ENCODE measurements around the gene HPS3. TPM values are rescaled to one million over a fixed set of nuclear protein-coding genes. Genes with fewer than 3 reads are reported as not detected.
A peak's percentile ranks its signal among the peaks of the same experiment; 100 is the strongest.
"Not testable (repeated sequence)": the region's sequence is repeated elsewhere in the genome, so short reads cannot be mapped to it uniquely, and the experiment has no call there.

Gene HPS3, protein sequence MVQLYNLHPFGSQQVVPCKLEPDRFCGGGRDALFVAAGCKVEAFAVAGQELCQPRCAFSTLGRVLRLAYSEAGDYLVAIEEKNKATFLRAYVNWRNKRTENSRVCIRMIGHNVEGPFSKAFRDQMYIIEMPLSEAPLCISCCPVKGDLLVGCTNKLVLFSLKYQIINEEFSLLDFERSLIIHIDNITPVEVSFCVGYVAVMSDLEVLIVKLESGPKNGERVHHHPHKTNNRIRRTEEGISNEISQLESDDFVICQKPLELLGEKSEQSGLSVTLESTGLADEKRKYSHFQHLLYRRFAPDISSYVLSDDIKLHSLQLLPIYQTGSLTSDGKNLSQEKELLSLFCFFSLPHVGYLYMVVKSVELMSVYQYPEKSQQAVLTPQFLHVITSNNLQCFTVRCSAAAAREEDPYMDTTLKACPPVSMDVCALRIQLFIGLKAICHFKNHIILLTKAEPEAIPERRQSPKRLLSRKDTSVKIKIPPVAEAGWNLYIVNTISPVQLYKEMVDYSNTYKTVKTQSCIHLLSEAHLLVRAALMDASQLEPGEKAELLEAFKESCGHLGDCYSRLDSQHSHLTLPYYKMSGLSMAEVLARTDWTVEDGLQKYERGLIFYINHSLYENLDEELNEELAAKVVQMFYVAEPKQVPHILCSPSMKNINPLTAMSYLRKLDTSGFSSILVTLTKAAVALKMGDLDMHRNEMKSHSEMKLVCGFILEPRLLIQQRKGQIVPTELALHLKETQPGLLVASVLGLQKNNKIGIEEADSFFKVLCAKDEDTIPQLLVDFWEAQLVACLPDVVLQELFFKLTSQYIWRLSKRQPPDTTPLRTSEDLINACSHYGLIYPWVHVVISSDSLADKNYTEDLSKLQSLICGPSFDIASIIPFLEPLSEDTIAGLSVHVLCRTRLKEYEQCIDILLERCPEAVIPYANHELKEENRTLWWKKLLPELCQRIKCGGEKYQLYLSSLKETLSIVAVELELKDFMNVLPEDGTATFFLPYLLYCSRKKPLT
- total RNA-seq, result 15.8 TPM

DNA sequence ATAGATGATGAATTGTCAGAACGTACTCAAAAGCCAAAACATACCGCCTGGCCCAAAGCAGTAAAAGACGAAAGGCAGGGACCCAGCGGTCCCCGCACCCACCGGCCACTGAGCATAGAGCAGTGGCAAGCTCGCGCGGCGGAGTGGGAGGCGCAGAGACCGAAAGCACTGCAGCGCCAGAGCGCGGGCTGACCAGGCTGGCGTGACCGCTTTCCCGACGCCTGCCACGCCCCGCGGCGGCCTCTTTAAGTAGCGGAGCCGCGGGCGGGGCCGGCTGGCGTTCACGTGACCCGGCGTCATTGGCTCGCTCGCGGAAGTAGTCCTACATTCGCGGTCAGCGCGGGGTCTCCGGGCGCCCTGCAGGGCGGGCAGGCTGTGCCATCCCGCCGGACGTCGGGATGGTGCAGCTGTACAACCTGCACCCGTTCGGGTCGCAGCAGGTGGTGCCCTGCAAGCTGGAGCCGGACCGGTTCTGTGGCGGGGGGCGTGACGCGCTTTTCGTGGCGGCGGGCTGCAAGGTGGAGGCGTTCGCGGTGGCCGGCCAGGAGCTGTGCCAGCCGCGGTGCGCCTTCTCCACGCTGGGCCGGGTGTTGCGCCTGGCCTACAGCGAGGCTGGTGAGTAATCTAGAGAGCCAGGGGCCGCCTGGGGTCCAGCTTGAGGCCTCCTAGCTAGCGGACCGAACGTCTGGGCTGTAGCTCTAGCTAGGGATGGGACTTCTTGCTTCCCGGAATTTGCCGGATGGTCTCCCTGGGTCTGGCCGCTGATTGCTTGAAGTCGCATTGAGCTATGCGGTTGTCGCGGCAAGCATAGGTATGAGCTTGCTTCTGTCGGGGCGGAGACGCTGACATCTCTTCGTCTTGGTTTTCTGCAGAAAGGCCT, at the start of gene HPS3:
Gene HPS3 (plus strand): TSS at position 313 of the 880 bp plus-strand sequence. CDS start 86 bp downstream, at position 399.
- H3K27me3 ChIP-seq (ENCODE audit: insufficient read depth, low read length), result no peaks in the 10 kb centered on the region
- H3K4me3 ChIP-seq (ENCODE audit: low read length), result peak within 1 kb of the TSS; percentile 93

DNA sequence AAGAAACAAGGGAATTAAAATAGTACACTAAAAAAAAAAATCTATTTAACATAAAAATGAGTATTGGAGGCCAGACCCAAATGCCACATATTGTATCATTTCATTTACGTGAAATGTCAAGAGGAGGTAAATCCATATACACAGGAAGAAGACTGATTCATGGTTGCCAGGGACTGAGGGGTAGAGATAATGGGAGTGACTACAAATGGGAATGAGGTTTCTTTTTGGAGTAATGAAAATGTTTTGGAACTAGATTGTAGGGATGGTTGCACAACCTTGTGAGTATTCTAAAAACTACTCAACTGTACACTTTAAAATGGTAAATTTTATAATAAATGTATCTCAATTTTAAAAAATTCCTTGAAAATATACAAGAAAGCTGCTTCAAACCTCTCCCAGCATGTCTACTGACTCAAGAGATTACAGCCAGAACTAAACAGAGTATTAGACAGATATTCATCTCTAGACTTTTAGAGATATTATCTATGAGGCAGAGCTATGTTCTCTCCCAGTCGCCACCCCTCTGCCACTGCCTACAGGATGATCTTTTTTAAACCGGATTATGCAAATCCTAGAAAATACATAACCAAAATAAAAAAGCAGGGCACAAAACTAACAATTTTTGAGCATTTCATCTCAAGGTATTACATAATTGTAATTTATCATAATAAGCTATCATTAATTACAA, 49.3 kb upstream of the HPS3 start:
- Histone ChIP-seq H3K27me3 (ENCODE audit: insufficient read depth, low read length) (no peaks in the 10 kb centered on the region), H3K4me3 (ENCODE audit: low read length) (no peak overlapping the region), H3K9me3 (ENCODE audit: low read depth, low read length) (no peaks in the 10 kb centered on the region), H3K4me1 (ENCODE audit: insufficient read depth, low read length) (peaks cover 3% of the 10 kb centered on the region)

More for the DNA sequence above, at the start of gene HPS3:
- H3K9me3 ChIP-seq (ENCODE audit: low read depth, low read length), result no peaks in the 10 kb centered on the region
- H3K4me1 ChIP-seq (ENCODE audit: insufficient read depth, low read length), result peaks cover 32% of the 10 kb centered on the region

DNA sequence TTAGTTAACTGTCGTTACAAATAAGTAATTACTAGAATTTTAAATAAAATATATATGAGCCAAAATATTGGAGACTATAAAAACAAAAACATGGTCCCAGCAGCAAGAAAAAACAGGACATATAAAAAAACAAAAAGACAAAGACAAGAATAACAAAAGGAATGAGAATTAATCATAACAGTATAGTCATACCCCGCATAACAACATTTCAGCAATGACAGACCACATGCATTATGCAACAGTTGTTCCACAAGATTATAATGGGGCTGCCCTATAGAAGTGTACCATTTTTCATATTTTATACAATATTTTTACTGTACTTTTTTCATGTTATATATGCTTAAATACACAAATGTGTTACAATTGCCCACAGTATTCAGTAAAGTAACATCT, 48.7 kb upstream of the HPS3 start:
- no peaks in the 10 kb centered on the region for H3K9me3 ChIP-seq (ENCODE audit: low read depth, low read length)
- no peak overlapping the region for H3K4me3 ChIP-seq (ENCODE audit: low read length)
- H3K4me1 ChIP-seq (ENCODE audit: insufficient read depth, low read length), result peaks cover 9% of the 10 kb centered on the region
- no peaks in the 10 kb centered on the region for H3K27me3 ChIP-seq (ENCODE audit: insufficient read depth, low read length)

DNA sequence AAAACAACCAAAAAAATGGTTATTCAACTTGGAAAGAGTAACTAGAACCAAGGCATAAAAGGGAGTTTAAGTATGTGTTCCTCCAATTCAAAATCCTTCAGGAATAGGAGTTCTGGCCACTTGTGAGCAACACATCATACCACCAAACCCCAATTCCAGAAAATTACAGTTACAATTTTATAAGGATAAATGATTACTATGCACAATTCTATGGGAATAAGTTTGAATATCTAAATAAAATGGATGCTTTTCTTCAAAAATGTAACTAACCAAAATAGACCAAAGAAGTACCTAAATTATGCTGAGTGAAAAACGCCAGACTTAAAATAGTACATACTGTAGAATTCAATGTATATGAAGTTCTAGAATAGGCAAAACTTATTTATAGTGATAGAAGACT, 47.7 kb upstream of the HPS3 start:
- Histone ChIP-seq H3K4me3 (ENCODE audit: low read length) (no peak overlapping the region), H3K9me3 (ENCODE audit: low read depth, low read length) (no peaks in the 10 kb centered on the region), H3K4me1 (ENCODE audit: insufficient read depth, low read length) (peaks cover 14% of the 10 kb centered on the region), H3K27me3 (ENCODE audit: insufficient read depth, low read length) (no peaks in the 10 kb centered on the region)

DNA sequence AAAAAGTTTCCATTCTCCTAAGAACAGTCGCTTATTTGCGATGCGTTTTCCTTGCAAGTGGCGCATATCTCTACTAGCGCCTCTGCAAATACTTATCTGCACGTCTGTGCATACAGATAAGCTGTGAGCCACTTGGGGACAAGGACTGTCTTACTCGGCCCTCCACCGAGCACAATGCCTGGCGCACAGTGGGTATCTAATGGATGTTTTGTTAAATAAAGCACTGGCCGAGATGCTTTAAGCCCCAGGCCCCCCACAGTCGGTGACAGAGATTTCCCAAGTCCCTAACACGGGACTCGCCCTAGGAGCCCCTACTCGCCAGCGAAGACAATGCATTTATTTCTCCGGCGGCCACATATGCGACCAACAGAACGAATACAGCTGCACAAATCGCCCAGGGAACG, 43.6 kb upstream of the HPS3 start:
- Histone ChIP-seq H3K4me3 (ENCODE audit: low read length) (peak overlapping the region; percentile 89), H3K9me3 (ENCODE audit: low read depth, low read length) (no peaks in the 10 kb centered on the region), H3K27me3 (ENCODE audit: insufficient read depth, low read length) (no peaks in the 10 kb centered on the region), H3K4me1 (ENCODE audit: insufficient read depth, low read length) (peaks cover 18% of the 10 kb centered on the region)

DNA sequence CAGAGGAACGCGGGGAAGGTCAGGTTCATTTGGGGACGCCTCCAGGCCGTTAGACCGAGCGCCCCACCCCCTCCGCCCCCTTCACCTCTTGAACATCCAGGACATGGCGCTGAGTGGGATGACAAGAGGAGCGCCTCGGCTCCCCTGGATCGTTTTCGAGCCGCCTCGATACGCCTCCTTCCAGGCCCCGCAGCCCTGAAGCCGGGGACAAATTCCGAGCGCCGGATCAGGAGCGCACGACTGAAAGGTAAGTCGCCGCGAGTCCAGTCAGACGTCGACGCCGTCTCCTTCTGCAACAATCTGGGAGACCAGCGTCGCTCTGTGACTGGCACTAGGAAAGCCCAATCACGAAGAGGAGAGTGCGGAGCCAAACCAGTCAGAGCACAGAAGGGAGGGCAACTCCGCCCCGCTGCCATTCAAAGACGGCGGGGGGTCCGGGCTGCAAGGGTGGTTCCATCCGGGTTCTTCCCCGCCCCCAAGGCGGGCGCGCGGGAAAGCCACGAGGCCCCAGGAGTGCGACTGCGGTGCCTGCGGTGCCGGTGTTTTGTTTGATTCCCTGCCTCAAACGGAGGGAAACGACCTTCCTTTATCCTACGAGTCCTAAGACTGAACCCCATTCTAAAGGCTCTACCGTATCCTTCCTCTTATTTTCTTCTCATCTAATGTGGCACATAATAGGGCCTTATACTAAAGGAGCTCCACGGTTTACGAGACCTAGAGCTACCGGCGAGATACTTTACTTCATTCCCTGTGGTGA, 43.0 kb upstream of the HPS3 start, which contains the start of gene HLTF:
Gene HLTF (minus strand): TSS at position 302 of the 757 bp plus-strand sequence. CDS start 197 bp downstream, at position 105.
- Histone ChIP-seq H3K4me3 (ENCODE audit: low read length) (peak within 1 kb of the TSS; percentile 89), H3K9me3 (ENCODE audit: low read depth, low read length) (no peaks in the 10 kb centered on the region), H3K27me3 (ENCODE audit: insufficient read depth, low read length) (no peaks in the 10 kb centered on the region), H3K4me1 (ENCODE audit: insufficient read depth, low read length) (peaks cover 18% of the 10 kb centered on the region)

DNA sequence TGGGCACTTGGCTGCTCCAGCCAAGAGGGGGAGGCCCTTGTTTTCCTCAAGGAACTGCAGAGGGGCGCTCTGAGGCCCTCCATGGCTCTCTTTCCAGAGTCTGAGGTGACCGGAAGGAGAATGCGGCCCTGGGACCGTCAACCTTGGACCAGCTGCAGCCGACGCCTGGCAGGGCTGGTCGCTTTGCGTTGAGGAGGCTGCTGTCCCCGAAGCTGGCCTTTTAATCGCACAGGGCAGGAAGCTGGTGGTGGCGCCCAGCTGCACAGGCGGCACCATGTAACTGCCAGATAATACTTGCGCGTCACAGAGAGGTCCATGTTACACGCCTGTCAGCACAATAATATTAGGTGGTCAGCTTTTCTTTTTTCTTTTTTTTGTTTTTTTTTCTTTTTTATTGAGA, 42.2 kb upstream of the HPS3 start:
- Histone ChIP-seq H3K27me3 (ENCODE audit: insufficient read depth, low read length) (no peaks in the 10 kb centered on the region), H3K4me1 (ENCODE audit: insufficient read depth, low read length) (peaks cover 18% of the 10 kb centered on the region), H3K9me3 (ENCODE audit: low read depth, low read length) (no peaks in the 10 kb centered on the region), H3K4me3 (ENCODE audit: low read length) (no peak overlapping the region)

DNA sequence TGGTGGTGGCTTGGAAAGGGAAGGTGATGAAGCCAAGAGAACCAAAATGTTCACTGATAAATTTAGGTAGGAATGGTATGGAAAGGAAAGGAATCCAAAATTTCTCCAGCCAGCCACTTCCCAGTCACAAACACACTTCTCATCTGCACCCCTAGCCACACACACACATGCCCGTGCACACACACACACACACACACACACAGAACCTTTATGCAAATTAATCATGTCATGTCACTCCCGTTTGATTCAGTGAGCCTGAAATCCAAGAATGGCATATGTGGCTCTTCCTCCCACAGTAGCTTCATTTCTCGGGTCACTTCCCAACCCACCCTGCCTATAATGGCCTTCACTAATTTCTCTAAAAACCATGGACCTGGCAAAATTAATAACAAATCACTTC, 40.0 kb upstream of the HPS3 start:
- no peaks in the 10 kb centered on the region for H3K9me3 ChIP-seq (ENCODE audit: low read depth, low read length)
- H3K27me3 ChIP-seq (ENCODE audit: insufficient read depth, low read length), result no peaks in the 10 kb centered on the region
- peaks cover 18% of the 10 kb centered on the region for H3K4me1 ChIP-seq (ENCODE audit: insufficient read depth, low read length)
- H3K4me3 ChIP-seq (ENCODE audit: low read length), result no peak overlapping the region

DNA sequence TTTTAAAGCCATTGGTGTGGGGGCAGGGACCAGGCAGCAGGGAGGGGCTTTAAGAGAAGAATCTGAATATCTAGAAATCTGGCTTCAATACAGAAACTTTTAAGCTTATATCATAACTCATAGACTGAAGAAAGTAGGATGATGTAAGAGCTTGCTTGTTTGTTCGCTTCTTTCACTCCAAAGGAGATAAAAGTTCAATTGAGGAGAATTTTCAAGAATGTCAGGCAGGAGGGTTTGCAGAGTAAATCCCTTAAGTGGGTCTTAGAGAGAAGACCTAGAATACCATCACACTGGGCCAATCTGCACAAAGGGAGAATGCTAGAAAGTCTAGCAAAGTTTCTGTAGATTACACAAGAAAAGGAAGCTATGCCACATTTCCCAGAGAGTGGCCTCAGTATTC, 39.0 kb upstream of the HPS3 start:
- H3K4me1 ChIP-seq (ENCODE audit: insufficient read depth, low read length), result peaks cover 17% of the 10 kb centered on the region
- no peaks in the 10 kb centered on the region for H3K9me3 ChIP-seq (ENCODE audit: low read depth, low read length)
- no peak overlapping the region for H3K4me3 ChIP-seq (ENCODE audit: low read length)
- H3K27me3 ChIP-seq (ENCODE audit: insufficient read depth, low read length), result no peaks in the 10 kb centered on the region

DNA sequence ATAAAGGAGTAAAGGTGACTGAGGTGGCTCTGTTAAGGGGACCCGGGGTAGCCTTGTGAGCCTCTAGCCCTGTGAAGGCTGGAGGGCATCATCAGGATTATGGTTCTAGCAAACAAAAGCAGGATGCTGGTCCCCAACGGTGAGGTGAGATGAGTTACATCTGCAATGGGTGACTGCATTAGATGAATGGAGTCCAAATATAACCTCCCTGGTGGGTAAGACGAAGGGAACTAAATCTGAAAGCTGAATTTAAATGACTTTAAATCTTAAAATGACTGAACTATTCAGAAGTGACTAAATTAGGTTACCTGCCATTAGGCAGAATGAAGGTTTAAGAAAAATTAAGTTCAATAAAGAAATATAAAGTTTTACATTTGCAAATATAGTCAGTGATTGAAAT, 38.5 kb upstream of the HPS3 start:
- Histone ChIP-seq H3K9me3 (ENCODE audit: low read depth, low read length) (no peaks in the 10 kb centered on the region), H3K4me3 (ENCODE audit: low read length) (no peak overlapping the region), H3K4me1 (ENCODE audit: insufficient read depth, low read length) (peaks cover 18% of the 10 kb centered on the region), H3K27me3 (ENCODE audit: insufficient read depth, low read length) (no peaks in the 10 kb centered on the region)

DNA sequence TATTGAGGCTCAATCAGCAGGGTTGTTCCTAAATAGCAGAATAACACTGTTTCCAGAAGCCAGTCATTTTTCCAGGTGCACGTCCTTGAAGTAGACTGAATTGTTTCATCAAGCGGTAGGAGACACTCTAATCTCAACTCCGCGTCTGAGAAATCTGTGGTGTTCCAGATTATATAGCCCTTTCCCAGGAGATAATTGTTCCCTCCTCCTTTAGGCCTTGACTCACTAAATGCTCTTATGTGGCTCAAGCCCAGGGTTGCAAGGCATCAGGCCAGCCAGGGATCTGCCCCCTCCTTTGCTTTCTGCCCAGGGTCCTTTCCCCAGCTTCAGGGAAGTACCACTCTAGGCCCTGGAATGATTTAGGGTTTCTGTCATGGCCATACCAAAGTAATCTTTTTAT, 37.5 kb upstream of the HPS3 start:
- Histone ChIP-seq H3K9me3 (ENCODE audit: low read depth, low read length) (no peaks in the 10 kb centered on the region), H3K4me1 (ENCODE audit: insufficient read depth, low read length) (peaks cover 14% of the 10 kb centered on the region), H3K4me3 (ENCODE audit: low read length) (no peak overlapping the region), H3K27me3 (ENCODE audit: insufficient read depth, low read length) (no peaks in the 10 kb centered on the region)

DNA sequence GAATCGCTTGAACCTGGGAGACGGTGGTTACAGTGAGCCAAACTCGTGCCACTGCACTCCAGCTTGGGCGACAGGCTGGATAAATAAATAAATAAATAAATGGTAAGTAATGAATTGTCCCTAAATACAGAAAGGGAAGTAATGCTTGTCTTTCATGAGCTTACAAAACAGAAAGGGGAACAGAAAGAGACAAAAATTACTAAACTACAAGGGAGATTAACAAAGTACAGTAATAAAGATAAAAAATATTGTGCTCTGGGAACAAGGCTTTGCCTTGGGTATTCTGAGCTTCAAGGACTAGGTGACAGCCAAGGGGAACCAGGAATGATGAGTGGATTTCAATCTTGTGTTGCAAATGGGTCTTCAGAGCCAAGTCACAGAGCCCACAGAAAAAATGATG, 34.0 kb upstream of the HPS3 start:
- H3K4me3 ChIP-seq (ENCODE audit: low read length), result no peak overlapping the region
- no peaks in the 10 kb centered on the region for H3K27me3 ChIP-seq (ENCODE audit: insufficient read depth, low read length)
- H3K9me3 ChIP-seq (ENCODE audit: low read depth, low read length), result no peaks in the 10 kb centered on the region
- H3K4me1 ChIP-seq (ENCODE audit: insufficient read depth, low read length), result peaks cover 11% of the 10 kb centered on the region

DNA sequence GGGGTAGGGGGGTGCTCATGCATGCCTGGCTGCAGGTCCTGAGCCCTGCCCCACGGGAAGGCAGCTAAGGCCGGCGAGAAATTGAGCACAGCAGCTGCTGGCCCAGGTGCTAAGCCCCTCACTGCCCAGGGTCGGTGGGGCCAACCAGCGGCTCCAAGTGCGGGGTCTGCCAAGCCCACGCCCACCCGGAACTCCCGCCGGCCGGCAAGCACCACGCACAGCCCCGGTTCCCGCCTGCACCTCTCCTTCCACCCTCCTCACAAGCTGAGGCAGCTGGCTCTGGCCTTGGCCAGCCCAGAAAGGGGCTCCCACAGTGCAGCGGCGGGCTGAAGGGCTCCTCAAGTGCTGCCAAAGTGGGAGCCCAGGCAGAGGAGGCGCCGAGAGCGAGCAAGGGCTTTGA, 31.5 kb upstream of the HPS3 start:
- peaks cover 11% of the 10 kb centered on the region for H3K4me1 ChIP-seq (ENCODE audit: insufficient read depth, low read length)
- not testable (repeated sequence) for H3K4me3 ChIP-seq (ENCODE audit: low read length); H3K9me3 ChIP-seq (ENCODE audit: low read depth, low read length); H3K27me3 ChIP-seq (ENCODE audit: insufficient read depth, low read length)

All from mononuclear cell (primary cell).